Astrocyte (in vitro differentiated cells and primary cell): Measurements from ENCODE around the gene ADAM23. TPM values are rescaled to one million over a fixed set of nuclear protein-coding genes. Genes with fewer than 3 reads are reported as not detected.

Source experiments
- DNase-seq: peaks from one replicate; pipeline ENCODE4 v3.0.0-alpha.2; 2010; ENCODE audit warnings: low read depth
- FAIRE-seq: peaks from 2 replicates; lab custom pipeline; 2011; peaks lifted over from hg19 to GRCh38; lab: Jason Lieb, UNC
- H2AFZ ChIP-seq: 2 replicates; pipeline ENCODE4 v1.6.0; 2012; ENCODE audit warnings: low read depth, low read length, inconsistent platforms
- H3K27ac ChIP-seq: 2 replicates; pipeline ENCODE4 v1.5.1; 2011; ENCODE audit warnings: low read depth, low read length, inconsistent platforms
- H3K27me3 ChIP-seq: 2 replicates; pipeline ENCODE4 v1.6.0; 2011; ENCODE audit warnings: low read length, inconsistent platforms; ENCODE audit not compliant: insufficient read depth
- H3K36me3 ChIP-seq: 2 replicates; pipeline ENCODE4 v1.5.1; 2011; ENCODE audit warnings: low read length, inconsistent platforms; ENCODE audit not compliant: insufficient read depth
- H3K4me1 ChIP-seq: 2 replicates; pipeline ENCODE4 v1.5.1; 2011; ENCODE audit warnings: low read length, inconsistent platforms; ENCODE audit not compliant: insufficient read depth
- H3K4me2 ChIP-seq: 2 replicates; pipeline ENCODE4 v1.6.0; 2012; ENCODE audit warnings: low read length, inconsistent platforms
- H3K4me3 ChIP-seq: 2 replicates; pipeline ENCODE4 v1.5.1; 2011; ENCODE audit warnings: low read depth, mild to moderate bottlenecking, low read length, inconsistent platforms; ENCODE audit not compliant: insufficient read depth
- H3K79me2 ChIP-seq: 2 replicates; pipeline ENCODE4 v1.6.0; 2012; ENCODE audit warnings: mild to moderate bottlenecking, low read length, inconsistent platforms; ENCODE audit not compliant: insufficient read depth
- H3K9ac ChIP-seq: 2 replicates; pipeline ENCODE4 v1.6.0; 2012; ENCODE audit warnings: mild to moderate bottlenecking, low read length, inconsistent platforms
- H3K9me3 ChIP-seq: 2 replicates; pipeline ENCODE4 v1.5.1; 2012; ENCODE audit warnings: low read depth, mild to moderate bottlenecking, low read length, inconsistent platforms; ENCODE audit not compliant: insufficient read depth
- H4K20me1 ChIP-seq: 2 replicates; pipeline ENCODE4 v1.6.0; 2012; ENCODE audit warnings: low read length, inconsistent platforms; ENCODE audit not compliant: insufficient read depth
- H3K27ac Mint-ChIP-seq: one replicate; pipeline ENCODE4 v1.8.0; 2021; ENCODE audit warnings: mild to moderate bottlenecking, mixed read lengths; ENCODE audit not compliant: unreplicated experiment
- H3K27me3 Mint-ChIP-seq: one replicate; pipeline ENCODE4 v1.8.0; 2021; ENCODE audit warnings: low read depth, mixed read lengths; ENCODE audit not compliant: unreplicated experiment
- H3K36me3 Mint-ChIP-seq: one replicate; pipeline ENCODE4 v1.8.0; 2021; ENCODE audit warnings: low read depth, mixed read lengths; ENCODE audit not compliant: unreplicated experiment
- H3K4me1 Mint-ChIP-seq: one replicate; pipeline ENCODE4 v1.8.0; 2021; ENCODE audit warnings: low read depth, mixed read lengths; ENCODE audit not compliant: unreplicated experiment
- H3K4me3 Mint-ChIP-seq: one replicate; pipeline ENCODE4 v1.8.0; 2021; ENCODE audit warnings: mild to moderate bottlenecking, moderate library complexity, mixed read lengths; ENCODE audit not compliant: unreplicated experiment
- H3K9me3 Mint-ChIP-seq: one replicate; pipeline ENCODE4 v1.8.0; 2021; ENCODE audit warnings: mild to moderate bottlenecking, mixed read lengths; ENCODE audit not compliant: unreplicated experiment
- CTCF ChIP-seq: IDR thresholded peaks from 2 replicates; pipeline ENCODE4 v1.5.1; 2011; ENCODE audit warnings: low read depth, mild to moderate bottlenecking, inconsistent platforms, low read length, moderate library complexity; ENCODE audit not compliant: insufficient read depth
- EZH2 ChIP-seq: IDR thresholded peaks from 2 replicates; pipeline ENCODE4 v1.6.1; 2012; ENCODE audit warnings: mild to moderate bottlenecking, low read length, inconsistent platforms; ENCODE audit not compliant: insufficient read depth
- total RNA-seq: library from RNA; stranded (reverse); gene quantifications from 2 replicates; pipeline ENCODE4 v1.2.1, GENCODE V29; 2021

Gene ADAM23
- total RNA-seq, 1 donor from 2014 or later: 13.9 TPM

GRCh38 chr2:206657087-206657486, 213.8 kb downstream of the ADAM23 start:
- Mint-ChIP-seq H3K4me3 (no peak overlapping the region), H3K27me3 (no peaks in the 10 kb centered on the region), H3K36me3 (peaks cover 2% of the 10 kb centered on the region), H3K9me3 (peaks cover 2% of the 10 kb centered on the region), H3K27ac (no peak overlapping the region), H3K4me1 (no peaks in the 10 kb centered on the region)
- DNase-seq (no peak), FAIRE-seq (no peak)
- Histone ChIP-seq H3K79me2 (no peaks in the 10 kb centered on the region), H3K9me3 (no peaks in the 10 kb centered on the region), H3K4me1 (no peaks in the 10 kb centered on the region), H3K9ac (no peak overlapping the region), H3K27ac (no peak overlapping the region), H3K36me3 (no peaks in the 10 kb centered on the region), H3K4me2 (no peak overlapping the region), H3K27me3 (peaks cover 2% of the 10 kb centered on the region), H4K20me1 (no peaks in the 10 kb centered on the region), H2AFZ (no peak overlapping the region), H3K4me3 (no peak overlapping the region)
- TF ChIP-seq CTCF (no peak), EZH2 (no peak)

GRCh38 chr2:206665251-206665650, 221.9 kb downstream of the ADAM23 start:
- no peak overlapping the region for H3K4me3 ChIP-seq
- no peak overlapping the region for H2AFZ ChIP-seq
- peaks cover 2% of the 10 kb centered on the region for H3K27me3 ChIP-seq
- no peaks in the 10 kb centered on the region for H3K36me3 ChIP-seq
- DNase-seq (no peak), FAIRE-seq (no peak)
- Mint-ChIP-seq H3K9me3 (no peaks in the 10 kb centered on the region), H3K27ac (no peak overlapping the region), H3K4me1 (no peaks in the 10 kb centered on the region), H3K4me3 (no peak overlapping the region), H3K27me3 (peaks cover 6% of the 10 kb centered on the region), H3K36me3 (no peaks in the 10 kb centered on the region)
- no peak for TF ChIP-seq CTCF
- no peak for TF ChIP-seq EZH2
- H3K4me1 ChIP-seq: no peaks in the 10 kb centered on the region
- H4K20me1 ChIP-seq: no peaks in the 10 kb centered on the region
- no peak overlapping the region for H3K4me2 ChIP-seq
- no peak overlapping the region for H3K27ac ChIP-seq
- H3K9ac ChIP-seq: no peak overlapping the region
- no peaks in the 10 kb centered on the region for H3K79me2 ChIP-seq
- H3K9me3 ChIP-seq: no peaks in the 10 kb centered on the region

Other genes starting within 250 kb of the ADAM23 start
- 40.9 and 43.6 TPM in 2 replicates for gene ZDBF2, start 168.9 kb upstream of the ADAM23 start, total RNA-seq
- gene FAM237A, start 199.0 kb downstream of the ADAM23 start, total RNA-seq: not detected in 2 replicates